ENCODE results near the gene IQCB1. TPM values are rescaled to one million over a fixed set of nuclear protein-coding genes. Genes with fewer than 3 reads are reported as not detected.
"Not testable (repeated sequence)": the region's sequence is repeated elsewhere in the genome, so short reads cannot be mapped to it uniquely, and the experiment has no call there.

IQCB1 gene
- total RNA-seq, 2 experiments from 2014 or later, result 28.4 to 34.0 TPM

- Mint-ChIP-seq H3K36me3 (ENCODE audit: low read depth) (peaks cover 29% of the 10 kb centered on the region), H3K27me3 (no peaks in the 10 kb centered on the region), H3K4me3 (no peak overlapping the region), H3K27ac (no peak overlapping the region), H3K9me3 (no peaks in the 10 kb centered on the region), H3K4me1 (no peaks in the 10 kb centered on the region)
- ChIA-PET CTCF (interaction anchor here (0.5 to 1.3 kb wide), 2 partner anchors 24 to 172 kb away, joined by 3 read pairs; no protein-coding TSS in a partner anchor), POLR2A (no interaction called here)
- no peak for DNase-seq
Observed at GRCh38 chr3:121794264-121794983, 40.4 kb downstream of the IQCB1 start.

GRCh38 chr3:121793078-121793477 lies 41.8 kb downstream of the IQCB1 start:
- POLR2A ChIA-PET, result no interaction called here

GRCh38 chr3:121786485-121786884 lies 48.4 kb downstream of the IQCB1 start:
- peaks cover 43% of the 10 kb centered on the region for H3K36me3 Mint-ChIP-seq (ENCODE audit: low read depth)
- no peak for DNase-seq
- H3K4me1 Mint-ChIP-seq, result no peaks in the 10 kb centered on the region
- POLR2A ChIA-PET, result no interaction called here
- H3K27me3 Mint-ChIP-seq, result no peaks in the 10 kb centered on the region
- no peaks in the 10 kb centered on the region for H3K9me3 Mint-ChIP-seq
- CTCF ChIA-PET, result interaction anchor here (0.6 kb wide), 1 partner anchor 979 kb away, joined by 4 read pairs; no protein-coding TSS in a partner anchor
- H3K4me3 Mint-ChIP-seq, result no peak overlapping the region
- H3K27ac Mint-ChIP-seq, result no peak overlapping the region

More at GRCh38 chr3:121793078-121793477, 41.8 kb downstream of the IQCB1 start:
- CTCF ChIA-PET, result no interaction called here
- H3K4me3 Mint-ChIP-seq, result no peak overlapping the region
- H3K9me3 Mint-ChIP-seq, result no peaks in the 10 kb centered on the region
- H3K4me1 Mint-ChIP-seq, result no peaks in the 10 kb centered on the region
- H3K27me3 Mint-ChIP-seq, result no peaks in the 10 kb centered on the region
- peaks cover 38% of the 10 kb centered on the region for H3K36me3 Mint-ChIP-seq (ENCODE audit: low read depth)
- no peak for DNase-seq
- H3K27ac Mint-ChIP-seq, result no peak overlapping the region

GRCh38 chr3:121782784-121783183 lies 52.1 kb downstream of the IQCB1 start:
- H3K27ac Mint-ChIP-seq, H3K9me3 Mint-ChIP-seq, H3K4me3 Mint-ChIP-seq, DNase-seq, POLR2A ChIA-PET, H3K27me3 Mint-ChIP-seq, H3K4me1 Mint-ChIP-seq: not testable (repeated sequence)
- CTCF ChIA-PET, result interaction anchor here (0.7 kb wide), 1 partner anchor 162 kb away, joined by 3 read pairs; no protein-coding TSS in a partner anchor
- H3K36me3 Mint-ChIP-seq (ENCODE audit: low read depth), result peaks cover 58% of the 10 kb centered on the region

GRCh38 chr3:121781611-121782010 lies 53.2 kb downstream of the IQCB1 start:
- Mint-ChIP-seq H3K27me3 (no peaks in the 10 kb centered on the region), H3K9me3 (no peaks in the 10 kb centered on the region), H3K4me3 (no peak overlapping the region), H3K36me3 (ENCODE audit: low read depth) (peaks cover 60% of the 10 kb centered on the region), H3K27ac (no peak overlapping the region), H3K4me1 (no peaks in the 10 kb centered on the region)
- CTCF ChIA-PET, result no interaction called here
- DNase-seq, result no peak
- POLR2A ChIA-PET, result no interaction called here

GRCh38 chr3:121775095-121775494 lies 59.8 kb downstream of the IQCB1 start:
- H3K27ac Mint-ChIP-seq, CTCF ChIA-PET, H3K9me3 Mint-ChIP-seq, POLR2A ChIA-PET, H3K4me3 Mint-ChIP-seq, DNase-seq, H3K27me3 Mint-ChIP-seq, H3K4me1 Mint-ChIP-seq: not testable (repeated sequence)
- H3K36me3 Mint-ChIP-seq (ENCODE audit: low read depth), result peaks cover 75% of the 10 kb centered on the region

GRCh38 chr3:121769246-121769645 lies 65.6 kb downstream of the IQCB1 start:
- Mint-ChIP-seq H3K27me3 (no peaks in the 10 kb centered on the region), H3K9me3 (no peaks in the 10 kb centered on the region), H3K4me1 (no peaks in the 10 kb centered on the region), H3K36me3 (ENCODE audit: low read depth) (peaks cover 44% of the 10 kb centered on the region), H3K4me3 (no peak overlapping the region), H3K27ac (no peak overlapping the region)
- ChIA-PET POLR2A (no interaction called here), CTCF (interaction anchor here (0.6 kb wide), 1 partner anchor 43 kb away, joined by 3 read pairs; no protein-coding TSS in a partner anchor)
- DNase-seq, result no peak

GRCh38 chr3:121768452-121768851 lies 66.4 kb downstream of the IQCB1 start:
- no peak for DNase-seq
- ChIA-PET CTCF (interaction anchor here (0.6 kb wide), 2 partner anchors 42 to 719 kb away, joined by 3 to 4 read pairs; no protein-coding TSS in a partner anchor), POLR2A (no interaction called here)
- Mint-ChIP-seq H3K27ac (no peak overlapping the region), H3K36me3 (ENCODE audit: low read depth) (peaks cover 36% of the 10 kb centered on the region), H3K4me1 (no peaks in the 10 kb centered on the region), H3K9me3 (no peaks in the 10 kb centered on the region), H3K4me3 (no peak overlapping the region), H3K27me3 (no peaks in the 10 kb centered on the region)

- CTCF ChIA-PET, result interaction anchor here (1.5 to 1.9 kb wide), 2 partner anchors 11 to 32 kb away, joined by 3 to 4 read pairs; no protein-coding TSS in a partner anchor
- H3K36me3 Mint-ChIP-seq (ENCODE audit: low read depth), result no peaks in the 10 kb centered on the region
Observed at GRCh38 chr3:121759541-121760202, 75.2 kb downstream of the IQCB1 start.

GRCh38 chr3:121758727-121759450 lies 76.0 kb downstream of the IQCB1 start:
- Mint-ChIP-seq H3K27ac (no peak overlapping the region), H3K4me3 (no peak overlapping the region), H3K9me3 (no peaks in the 10 kb centered on the region), H3K4me1 (peaks cover 1% of the 10 kb centered on the region), H3K27me3 (peaks cover 15% of the 10 kb centered on the region), H3K36me3 (ENCODE audit: low read depth) (no peaks in the 10 kb centered on the region)
- no peak for DNase-seq
- POLR2A ChIA-PET, result no interaction called here
- CTCF ChIA-PET, result interaction anchor here (1.5 to 1.9 kb wide), 2 partner anchors 10 to 31 kb away, joined by 3 to 4 read pairs; no protein-coding TSS in a partner anchor

More at GRCh38 chr3:121759541-121760202, 75.2 kb downstream of the IQCB1 start:
- Mint-ChIP-seq H3K4me1 (peaks cover 1% of the 10 kb centered on the region), H3K27ac (no peak overlapping the region), H3K9me3 (no peaks in the 10 kb centered on the region), H3K27me3 (peaks cover 13% of the 10 kb centered on the region), H3K4me3 (no peak overlapping the region)
- POLR2A ChIA-PET, result no interaction called here
- no peak for DNase-seq

- peaks cover 1% of the 10 kb centered on the region for H3K4me1 Mint-ChIP-seq
- no peak overlapping the region for H3K27ac Mint-ChIP-seq
- H3K27me3 Mint-ChIP-seq, result peaks cover 17% of the 10 kb centered on the region
- no peak for DNase-seq
- no peak overlapping the region for H3K4me3 Mint-ChIP-seq
- CTCF ChIA-PET, result interaction anchor here (1.9 kb wide), 1 partner anchor 30 kb away, joined by 4 read pairs; no protein-coding TSS in a partner anchor
- H3K9me3 Mint-ChIP-seq, result no peaks in the 10 kb centered on the region
- H3K36me3 Mint-ChIP-seq (ENCODE audit: low read depth), result no peaks in the 10 kb centered on the region
- POLR2A ChIA-PET, result no interaction called here
Observed at GRCh38 chr3:121757812-121758545, 76.9 kb downstream of the IQCB1 start.

- ChIA-PET POLR2A (no interaction called here), CTCF (interaction anchor here (0.7 kb wide), 1 partner anchor 9 kb away, joined by 3 read pairs; no protein-coding TSS in a partner anchor)
- H3K27ac Mint-ChIP-seq, result no peak overlapping the region
Observed at GRCh38 chr3:121757087-121757811, 77.6 kb downstream of the IQCB1 start.

More at GRCh38 chr3:121757087-121757811, 77.6 kb downstream of the IQCB1 start:
- no peak for DNase-seq
- H3K36me3 Mint-ChIP-seq (ENCODE audit: low read depth), result no peaks in the 10 kb centered on the region
- peaks cover 1% of the 10 kb centered on the region for H3K4me1 Mint-ChIP-seq
- no peaks in the 10 kb centered on the region for H3K9me3 Mint-ChIP-seq
- no peak overlapping the region for H3K4me3 Mint-ChIP-seq
- peaks cover 22% of the 10 kb centered on the region for H3K27me3 Mint-ChIP-seq

Data from activated CD4-positive, alpha-beta T cell treated with anti-CD3 and anti-CD28 coated beads, Interleukin-2, amount 10 ng/mL, durations not matched to agents 7 days and 5 days (primary cell).